WI38 (cell line): Measurements from ENCODE around the gene DOCK10.
"Not testable (repeated sequence)": the region's sequence is repeated elsewhere in the genome, so short reads cannot be mapped to it uniquely, and the experiment has no call there.

Experiments used
- H3K4me3 ChIP-seq: 2 replicates; pipeline ENCODE4 v1.5.1; 2011; ENCODE audit warnings: low read depth, mild to moderate bottlenecking, control low read depth, low read length
- TF ChIP-seq, protein P1 (sequence below): IDR thresholded peaks from 2 replicates; pipeline ENCODE4 v1.5.1; 2012; ENCODE audit warnings: low read depth, mild to moderate bottlenecking, control low read depth, low read length

Gene DOCK10

DNA sequence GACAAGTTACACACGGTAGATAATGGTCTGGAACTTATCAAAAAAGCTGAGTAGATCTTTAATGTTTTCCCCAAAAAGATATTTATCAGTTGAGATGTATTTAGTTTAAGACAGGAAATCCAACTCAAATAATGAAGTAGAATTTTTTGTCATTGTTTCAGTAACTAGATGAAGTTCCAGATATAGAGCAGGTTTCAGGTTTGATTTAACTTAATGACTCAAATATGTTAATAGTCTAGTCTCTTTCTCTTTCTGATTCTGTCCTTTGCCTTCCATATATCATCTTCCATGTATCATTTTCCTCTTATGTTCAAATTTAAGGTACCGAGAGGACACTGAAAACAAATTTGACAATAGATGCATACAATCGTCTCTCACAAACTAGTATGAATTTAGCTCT lies 23.6 kb upstream of the DOCK10 start:
- H3K4me3 ChIP-seq, result no peak overlapping the region
- TF ChIP-seq, protein P1, sequence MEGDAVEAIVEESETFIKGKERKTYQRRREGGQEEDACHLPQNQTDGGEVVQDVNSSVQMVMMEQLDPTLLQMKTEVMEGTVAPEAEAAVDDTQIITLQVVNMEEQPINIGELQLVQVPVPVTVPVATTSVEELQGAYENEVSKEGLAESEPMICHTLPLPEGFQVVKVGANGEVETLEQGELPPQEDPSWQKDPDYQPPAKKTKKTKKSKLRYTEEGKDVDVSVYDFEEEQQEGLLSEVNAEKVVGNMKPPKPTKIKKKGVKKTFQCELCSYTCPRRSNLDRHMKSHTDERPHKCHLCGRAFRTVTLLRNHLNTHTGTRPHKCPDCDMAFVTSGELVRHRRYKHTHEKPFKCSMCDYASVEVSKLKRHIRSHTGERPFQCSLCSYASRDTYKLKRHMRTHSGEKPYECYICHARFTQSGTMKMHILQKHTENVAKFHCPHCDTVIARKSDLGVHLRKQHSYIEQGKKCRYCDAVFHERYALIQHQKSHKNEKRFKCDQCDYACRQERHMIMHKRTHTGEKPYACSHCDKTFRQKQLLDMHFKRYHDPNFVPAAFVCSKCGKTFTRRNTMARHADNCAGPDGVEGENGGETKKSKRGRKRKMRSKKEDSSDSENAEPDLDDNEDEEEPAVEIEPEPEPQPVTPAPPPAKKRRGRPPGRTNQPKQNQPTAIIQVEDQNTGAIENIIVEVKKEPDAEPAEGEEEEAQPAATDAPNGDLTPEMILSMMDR, result no peak

DNA sequence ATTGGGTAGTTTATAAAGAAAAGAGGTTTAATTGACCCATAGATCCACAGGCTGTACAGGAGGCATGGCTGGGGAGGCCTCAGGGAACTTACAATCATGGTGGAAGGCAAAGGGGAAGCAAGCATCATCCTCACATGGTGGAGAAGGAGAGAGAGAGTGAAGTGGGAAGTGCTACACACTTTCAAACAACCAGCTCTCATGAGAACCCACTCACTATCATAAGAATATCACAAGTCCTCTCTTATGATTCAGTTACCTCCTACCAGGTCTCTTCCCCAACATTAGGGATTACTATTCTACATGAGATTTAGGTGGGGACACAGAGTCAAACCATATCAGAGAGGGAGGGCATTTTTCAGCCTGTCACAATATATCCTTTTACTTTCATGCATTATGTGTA lies 22.7 kb upstream of the DOCK10 start:
- H3K4me3 ChIP-seq, result no peak overlapping the region
- TF ChIP-seq, protein P1, result no peak

DNA sequence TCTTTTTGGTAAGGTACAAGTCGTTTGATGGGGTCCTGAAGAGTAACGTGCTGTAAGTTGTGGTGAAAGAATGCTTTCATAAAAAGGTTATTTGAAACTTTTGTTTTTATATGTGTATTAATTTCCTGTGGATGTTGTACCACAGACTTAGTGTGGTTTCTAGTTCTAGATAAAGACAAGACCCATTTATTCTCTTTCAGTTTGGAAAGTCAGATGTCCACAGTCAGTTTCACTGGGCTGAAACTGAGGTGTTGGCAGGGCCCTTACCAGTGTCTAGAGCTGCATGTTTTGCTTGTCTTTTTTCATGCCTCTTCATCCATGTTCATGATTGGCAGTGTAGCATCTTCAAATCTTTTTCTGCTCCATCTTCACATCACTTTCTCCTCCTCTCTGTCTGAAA lies 22.1 kb upstream of the DOCK10 start:
- TF ChIP-seq, protein P1, result no peak
- no peak overlapping the region for H3K4me3 ChIP-seq

DNA sequence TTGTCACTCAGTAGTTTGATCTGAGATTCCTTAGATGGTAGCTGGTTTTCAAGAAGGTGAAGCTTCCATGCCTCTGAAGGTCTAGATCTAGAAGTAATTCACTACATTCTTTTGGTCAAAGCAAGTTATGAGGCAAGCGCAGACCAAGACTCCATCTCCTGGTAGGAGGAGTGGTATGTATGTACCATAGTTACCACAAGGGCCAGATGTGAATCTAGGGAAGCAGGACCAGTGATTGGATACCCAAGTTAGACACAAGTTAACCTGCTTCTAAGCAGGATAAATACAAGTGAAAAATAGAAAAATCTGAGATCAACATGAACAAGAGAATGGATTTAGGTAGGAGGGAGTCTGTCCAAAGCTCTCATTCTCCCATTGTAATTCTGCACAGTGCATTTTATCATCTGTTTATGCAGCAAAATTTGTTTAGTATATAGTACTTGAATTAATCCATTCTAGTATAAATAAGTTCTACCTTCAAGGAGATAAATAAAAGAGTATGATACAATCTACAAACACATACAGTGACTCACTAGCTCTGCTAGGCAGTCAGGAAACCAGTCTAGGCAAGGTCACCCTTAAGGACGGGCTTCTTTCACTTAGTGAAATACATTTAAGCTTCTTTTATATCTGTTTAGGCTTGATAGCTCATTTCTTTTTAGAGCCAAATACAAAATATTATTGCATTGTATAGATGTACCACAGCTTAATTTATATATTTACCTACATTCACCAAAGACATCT lies 14.2 kb upstream of the DOCK10 start:
- TF ChIP-seq, protein P1, result no peak
- no peak overlapping the region for H3K4me3 ChIP-seq

DNA sequence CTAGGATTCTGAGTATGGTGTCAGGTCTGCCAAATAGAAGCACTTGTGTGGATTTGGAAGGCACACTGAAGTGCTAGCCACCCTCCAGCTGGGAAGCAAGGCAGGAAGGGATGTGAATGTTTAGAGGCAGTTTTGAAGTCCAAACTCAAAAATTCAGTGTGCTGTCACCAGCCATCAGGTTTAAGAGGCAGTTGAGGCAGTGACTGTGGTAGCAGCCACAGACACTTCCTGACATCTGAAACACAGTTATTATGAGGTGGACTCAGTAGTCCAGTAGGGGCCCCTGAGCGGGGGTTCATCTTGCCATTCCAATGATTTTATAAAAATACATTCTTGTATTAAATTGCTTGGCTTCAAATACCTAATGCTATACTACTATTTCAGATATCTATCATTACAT lies 13.4 kb upstream of the DOCK10 start:
- H3K4me3 ChIP-seq, result no peak overlapping the region
- TF ChIP-seq, protein P1, result no peak

DNA sequence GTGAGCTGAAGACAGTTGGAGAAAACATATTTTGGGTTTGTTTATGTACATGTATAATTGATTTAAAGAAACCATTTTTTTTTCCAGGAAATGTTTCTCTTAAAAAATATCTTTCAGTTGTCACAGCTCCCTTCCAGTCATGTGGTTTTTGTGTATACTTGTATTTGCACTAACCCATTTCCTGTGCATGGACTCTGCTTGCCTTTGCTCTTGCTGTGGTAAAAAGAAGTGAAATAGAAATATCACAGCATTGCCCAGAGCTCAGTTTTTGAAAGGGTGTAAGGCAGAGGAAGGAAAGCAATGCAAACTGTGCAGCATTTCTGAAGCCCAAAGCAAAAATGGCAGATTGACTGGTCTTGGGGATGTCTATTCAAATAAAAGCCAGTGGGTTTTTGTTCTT lies 10.4 kb upstream of the DOCK10 start:
- H3K4me3 ChIP-seq, result no peak overlapping the region
- TF ChIP-seq, protein P1, result no peak

DNA sequence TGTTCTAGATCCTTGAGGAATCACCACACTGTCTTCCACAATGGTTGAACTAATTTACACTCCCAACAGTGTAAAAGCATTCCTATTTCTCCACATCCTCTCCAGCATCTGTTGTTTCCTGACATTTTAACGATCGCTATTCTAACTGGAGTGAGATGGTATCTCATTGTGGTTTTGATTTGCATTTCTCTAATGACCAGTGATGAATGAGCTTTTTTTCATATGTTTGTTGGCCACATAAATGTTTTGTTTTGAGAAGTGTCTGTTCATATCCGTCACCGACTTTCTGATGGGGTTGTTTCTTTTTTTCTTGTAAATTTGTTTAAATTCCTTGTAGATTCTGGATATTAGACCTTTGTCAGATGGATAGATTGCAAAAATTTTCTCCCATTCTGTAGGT lies 5.2 kb upstream of the DOCK10 start:
- H3K4me3 ChIP-seq, result not testable (repeated sequence)

DNA sequence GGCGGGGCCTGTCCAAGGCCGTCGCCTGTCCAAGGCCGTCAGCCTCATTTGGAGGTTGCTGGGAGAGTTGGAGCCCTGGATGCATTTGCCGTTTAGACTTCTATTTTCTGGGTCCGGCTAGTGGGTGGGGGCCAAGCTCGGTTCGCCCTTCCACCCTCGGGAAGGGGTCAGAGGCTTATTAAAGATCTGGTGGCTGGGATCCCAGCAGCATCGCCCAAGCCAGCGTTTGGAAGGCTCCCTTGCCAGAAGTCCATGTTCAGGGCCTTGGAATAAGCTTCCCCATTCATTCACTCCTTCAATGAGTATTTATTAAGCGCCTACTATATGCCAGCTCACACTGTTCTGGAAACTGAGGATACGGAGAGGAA lies 516 bp upstream of the DOCK10 start:
- peak overlapping the region; percentile 75 for H3K4me3 ChIP-seq
- TF ChIP-seq, protein P1, result no peak
